ENCODE measurements around the gene COA7. TPM values are rescaled to one million over a fixed set of nuclear protein-coding genes. Genes with fewer than 3 reads are reported as not detected.

Gene COA7
- total and polyA plus RNA-seq, 8 donors: 5.4 to 12.2 (median 7.3) TPM; not detected in 1

DNA sequence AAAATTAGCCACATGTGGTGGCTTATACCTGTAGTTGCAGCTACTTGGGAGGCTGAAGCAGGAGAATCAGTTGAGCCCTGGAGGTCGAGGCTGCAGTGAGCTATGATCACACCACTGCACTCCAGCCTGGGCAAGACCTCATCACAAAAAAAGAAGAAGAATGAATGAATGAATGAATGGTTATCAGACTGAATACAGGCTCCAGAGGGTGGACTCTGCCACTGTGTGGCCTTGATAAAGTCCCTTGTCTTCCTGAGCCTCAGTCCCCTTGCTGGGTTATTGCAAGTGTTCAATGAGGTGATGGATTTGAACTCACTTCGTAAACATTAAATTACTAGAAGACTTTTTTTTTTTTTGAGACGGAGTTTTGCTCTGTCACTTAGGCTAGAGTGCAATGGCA, 40.4 kb downstream of the COA7 start:
- no peaks in the 10 kb centered on the region for H3K36me3 ChIP-seq
- DNase-seq: no peak
- peaks cover 0 to 3% (median 1%) of the 10 kb centered on the region in 4 donors for H3K4me1 ChIP-seq
- intact Hi-C loops (cut with DNase I; ENCODE audit: low total_unique reads): no loop called here
- WGBS, 5 donors: 89 to 98% (median 95%) methylated on average over 3 of the region's 3 CpGs
- no peaks in the 10 kb centered on the region for H3K27me3 ChIP-seq
- H3K4me3 ChIP-seq: no peak overlapping the region
- TF ChIP-seq POLR2A (IDR thresholded peaks at IDR 0.05) (no peak), EP300 (IDR thresholded peaks at IDR 0.05) (no peak), POLR2AphosphoS5 (IDR thresholded peaks at IDR 0.05) (no peak)
- TF ChIP-seq, protein P1, sequence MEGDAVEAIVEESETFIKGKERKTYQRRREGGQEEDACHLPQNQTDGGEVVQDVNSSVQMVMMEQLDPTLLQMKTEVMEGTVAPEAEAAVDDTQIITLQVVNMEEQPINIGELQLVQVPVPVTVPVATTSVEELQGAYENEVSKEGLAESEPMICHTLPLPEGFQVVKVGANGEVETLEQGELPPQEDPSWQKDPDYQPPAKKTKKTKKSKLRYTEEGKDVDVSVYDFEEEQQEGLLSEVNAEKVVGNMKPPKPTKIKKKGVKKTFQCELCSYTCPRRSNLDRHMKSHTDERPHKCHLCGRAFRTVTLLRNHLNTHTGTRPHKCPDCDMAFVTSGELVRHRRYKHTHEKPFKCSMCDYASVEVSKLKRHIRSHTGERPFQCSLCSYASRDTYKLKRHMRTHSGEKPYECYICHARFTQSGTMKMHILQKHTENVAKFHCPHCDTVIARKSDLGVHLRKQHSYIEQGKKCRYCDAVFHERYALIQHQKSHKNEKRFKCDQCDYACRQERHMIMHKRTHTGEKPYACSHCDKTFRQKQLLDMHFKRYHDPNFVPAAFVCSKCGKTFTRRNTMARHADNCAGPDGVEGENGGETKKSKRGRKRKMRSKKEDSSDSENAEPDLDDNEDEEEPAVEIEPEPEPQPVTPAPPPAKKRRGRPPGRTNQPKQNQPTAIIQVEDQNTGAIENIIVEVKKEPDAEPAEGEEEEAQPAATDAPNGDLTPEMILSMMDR (IDR thresholded peaks at IDR 0.05): no peak
- H3K27ac ChIP-seq: no peak overlapping the region
- H3K9me3 ChIP-seq: no peaks in the 10 kb centered on the region

DNA sequence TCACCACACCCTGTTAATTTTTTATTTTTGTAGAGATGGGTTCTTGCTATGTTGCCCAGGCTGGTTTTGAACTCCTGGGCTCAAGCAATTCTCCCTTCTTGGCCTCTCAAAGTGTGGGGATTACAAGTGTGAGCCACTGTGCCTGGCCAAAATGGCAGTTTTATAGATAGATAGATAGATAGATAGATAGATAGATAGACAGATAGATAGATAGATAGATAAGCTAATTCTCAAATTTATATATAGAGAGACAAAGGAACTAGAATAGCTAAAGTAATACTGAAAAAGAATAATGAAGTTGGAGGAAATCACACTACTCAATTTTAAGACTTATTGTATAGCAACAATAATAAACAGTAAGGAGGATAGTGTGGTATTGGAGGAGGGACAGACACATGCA, 44.1 kb downstream of the COA7 start:
- H3K27ac ChIP-seq: no peak overlapping the region
- H3K4me1 ChIP-seq: no peaks in the 10 kb centered on the region
- TF ChIP-seq, protein P1 (IDR thresholded peaks at IDR 0.05): no peak
- no peak for TF ChIP-seq POLR2A (IDR thresholded peaks at IDR 0.05)
- TF ChIP-seq EP300 (IDR thresholded peaks at IDR 0.05): no peak
- no peak for TF ChIP-seq POLR2AphosphoS5 (IDR thresholded peaks at IDR 0.05)
- H3K27me3 ChIP-seq: no peaks in the 10 kb centered on the region
- H3K4me3 ChIP-seq: no peak overlapping the region
- intact Hi-C loops (cut with DNase I; ENCODE audit: low total_unique reads): no loop called here
- H3K36me3 ChIP-seq: no peaks in the 10 kb centered on the region
- no peaks in the 10 kb centered on the region for H3K9me3 ChIP-seq
- DNase-seq: no peak

DNA sequence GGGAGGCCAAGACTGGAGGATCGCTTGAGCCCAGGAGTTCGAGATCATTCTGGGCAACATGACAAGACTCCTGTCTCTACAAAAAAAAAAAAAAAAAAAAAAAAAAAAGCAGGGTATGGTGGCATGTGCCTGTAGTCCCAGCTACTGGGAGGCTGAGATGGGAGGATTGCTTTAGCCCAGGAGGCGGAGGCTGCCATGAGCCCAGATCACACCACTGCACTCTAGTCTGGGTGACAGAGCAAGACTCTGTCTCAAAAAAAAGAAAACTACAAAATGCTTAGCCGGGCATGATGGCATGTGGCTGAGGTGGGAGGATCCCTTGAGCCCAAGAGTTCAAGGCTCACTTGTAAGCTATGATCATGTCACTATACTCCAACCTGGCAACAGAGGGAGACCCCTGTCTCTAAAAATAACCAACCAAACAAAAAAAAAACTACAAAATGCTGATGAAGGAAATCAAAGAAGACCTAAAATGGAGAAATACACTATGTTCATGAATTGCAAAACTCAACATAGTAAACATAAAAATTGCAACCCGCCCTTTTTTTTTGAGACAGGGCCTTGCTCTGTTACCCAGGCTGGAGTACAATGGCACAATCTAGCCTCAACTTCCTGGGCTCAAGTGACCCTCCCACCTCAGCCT, 44.8 kb downstream of the COA7 start:
- Histone ChIP-seq H3K4me3 (no peak overlapping the region), H3K4me1 (no peaks in the 10 kb centered on the region), H3K27me3 (no peaks in the 10 kb centered on the region), H3K9me3 (no peaks in the 10 kb centered on the region), H3K27ac (no peak overlapping the region), H3K36me3 (no peaks in the 10 kb centered on the region)
- intact Hi-C loops (cut with DNase I; ENCODE audit: low total_unique reads): no loop called here
- TF ChIP-seq POLR2A (IDR thresholded peaks at IDR 0.05): no peak
- TF ChIP-seq EP300 (IDR thresholded peaks at IDR 0.05): no peak
- no peak for TF ChIP-seq POLR2AphosphoS5 (IDR thresholded peaks at IDR 0.05)
- TF ChIP-seq, protein P1 (IDR thresholded peaks at IDR 0.05): no peak
- DNase-seq: peak in 1 of 2 donors; percentile 2
- 94 to 98% (median 97%) methylated on average over 5 of the region's 5 CpGs for WGBS, 5 donors

DNA sequence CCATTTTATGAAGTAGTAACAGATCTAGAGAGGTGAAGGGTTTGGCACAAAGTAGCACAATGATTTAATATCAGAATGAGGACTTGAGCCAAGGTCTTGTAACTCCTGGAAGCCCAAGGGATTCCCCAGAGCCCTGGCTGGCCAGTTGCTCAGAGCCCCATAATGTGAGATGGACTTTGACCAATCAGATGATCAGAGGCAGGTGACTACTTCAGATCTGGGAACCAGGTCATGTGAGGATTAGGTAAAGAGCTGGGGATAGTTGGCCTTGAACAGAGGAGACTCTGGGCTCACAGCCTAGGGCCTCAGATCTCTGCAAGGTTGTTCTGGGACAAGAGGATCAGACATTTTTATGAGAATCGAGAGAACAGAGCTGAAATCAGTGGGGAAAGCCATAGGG, 46.2 kb downstream of the COA7 start:
- WGBS, 5 donors: 82 to 90% (median 90%) methylated on average over 1 of the region's 1 CpG
- DNase-seq: peak in 1 of 2 donors; percentile 46
- no peaks in the 10 kb centered on the region for H3K9me3 ChIP-seq
- TF ChIP-seq EP300 (IDR thresholded peaks at IDR 0.05): no peak
- TF ChIP-seq POLR2A (IDR thresholded peaks at IDR 0.05): no peak
- TF ChIP-seq, protein P1 (IDR thresholded peaks at IDR 0.05): no peak
- no peak for TF ChIP-seq POLR2AphosphoS5 (IDR thresholded peaks at IDR 0.05)
- intact Hi-C loops (cut with DNase I; ENCODE audit: low total_unique reads): no loop called here
- no peak overlapping the region for H3K27ac ChIP-seq
- H3K27me3 ChIP-seq: no peaks in the 10 kb centered on the region
- H3K4me1 ChIP-seq: no peaks in the 10 kb centered on the region
- H3K4me3 ChIP-seq: no peak overlapping the region
- no peaks in the 10 kb centered on the region for H3K36me3 ChIP-seq

All from stomach (tissue), 9 donors.